Upper lobe of left lung (tissue), 4 donors: ENCODE data around the gene ORM1.

ENCODE experiments used
- POLR2AphosphoS5 ChIP-seq, 2 donors: sonication (generic); formaldehyde crosslinking; IDR thresholded peaks; one replicate each; pipeline ENCODE4 v1.5.1; 2017; ENCODE audit warnings: antibody characterized with exemption in 2 of 2
- TF ChIP-seq, protein P1 (sequence below), 6 experiments: fragments of 450-650 bp in 4 of 6; fragments of 200-600 bp in 2 of 6; sonication (generic) in 2 of 6; IDR thresholded peaks; one replicate each; pipeline ENCODE4 v1.5.1; 2016 to 2019; ENCODE audit warnings: antibody characterized with exemption in 6 of 6

DNA sequence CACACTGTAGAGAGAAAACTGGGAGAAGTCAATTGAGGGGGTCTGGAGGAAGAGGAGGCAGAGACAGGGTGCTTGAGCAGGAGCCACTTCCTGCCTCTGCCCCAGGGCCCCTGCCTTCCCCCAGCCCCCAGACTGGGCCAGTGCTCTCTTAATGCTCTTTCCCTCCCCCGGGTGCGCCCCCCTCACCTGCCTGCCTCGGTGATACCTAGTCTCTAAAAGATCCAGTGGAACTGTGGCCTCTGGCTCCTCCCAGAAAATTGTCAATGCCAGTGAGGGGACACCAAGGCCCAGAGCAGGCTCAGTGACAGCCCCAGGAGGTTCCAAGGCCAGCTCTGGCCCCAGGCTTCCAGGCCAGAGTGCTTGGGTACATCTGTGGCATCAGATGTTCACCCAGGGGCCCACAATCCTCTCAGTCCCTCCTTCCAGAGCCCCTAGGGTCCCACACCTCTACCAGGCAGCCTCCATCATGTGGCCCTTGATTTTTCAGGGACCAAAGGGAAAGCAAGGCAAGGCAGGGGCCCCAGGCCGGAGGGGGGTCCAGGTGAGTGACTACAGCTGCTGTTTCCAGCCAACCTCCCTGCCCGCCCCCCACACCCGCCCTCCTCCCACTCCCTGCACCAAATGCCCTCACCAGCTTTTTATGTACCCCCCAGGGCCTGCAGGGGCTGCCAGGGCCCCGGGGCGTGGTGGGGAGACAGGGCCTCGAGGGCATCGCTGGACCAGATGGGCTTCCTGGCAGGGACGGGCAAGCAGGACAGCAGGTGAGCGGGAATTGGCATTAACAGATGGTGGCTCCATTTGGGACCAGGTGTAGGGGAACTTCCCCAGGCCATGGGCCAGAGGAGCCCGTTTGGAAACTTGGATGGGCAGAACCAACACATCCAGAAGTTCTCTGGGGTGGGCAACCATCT lies 33.1 kb upstream of the ORM1 start:
- TF ChIP-seq, protein P1, sequence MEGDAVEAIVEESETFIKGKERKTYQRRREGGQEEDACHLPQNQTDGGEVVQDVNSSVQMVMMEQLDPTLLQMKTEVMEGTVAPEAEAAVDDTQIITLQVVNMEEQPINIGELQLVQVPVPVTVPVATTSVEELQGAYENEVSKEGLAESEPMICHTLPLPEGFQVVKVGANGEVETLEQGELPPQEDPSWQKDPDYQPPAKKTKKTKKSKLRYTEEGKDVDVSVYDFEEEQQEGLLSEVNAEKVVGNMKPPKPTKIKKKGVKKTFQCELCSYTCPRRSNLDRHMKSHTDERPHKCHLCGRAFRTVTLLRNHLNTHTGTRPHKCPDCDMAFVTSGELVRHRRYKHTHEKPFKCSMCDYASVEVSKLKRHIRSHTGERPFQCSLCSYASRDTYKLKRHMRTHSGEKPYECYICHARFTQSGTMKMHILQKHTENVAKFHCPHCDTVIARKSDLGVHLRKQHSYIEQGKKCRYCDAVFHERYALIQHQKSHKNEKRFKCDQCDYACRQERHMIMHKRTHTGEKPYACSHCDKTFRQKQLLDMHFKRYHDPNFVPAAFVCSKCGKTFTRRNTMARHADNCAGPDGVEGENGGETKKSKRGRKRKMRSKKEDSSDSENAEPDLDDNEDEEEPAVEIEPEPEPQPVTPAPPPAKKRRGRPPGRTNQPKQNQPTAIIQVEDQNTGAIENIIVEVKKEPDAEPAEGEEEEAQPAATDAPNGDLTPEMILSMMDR (IDR thresholded peaks at IDR 0.05): no peak
- no peak for TF ChIP-seq POLR2AphosphoS5 (IDR thresholded peaks at IDR 0.05)
